Smooth muscle cell (in vitro differentiated cells): ENCODE measurements around the gene ATP1A2. TPM values are rescaled to one million over a fixed set of nuclear protein-coding genes. Genes with fewer than 3 reads are reported as not detected.

Experiments
- DNase-seq: peaks from one replicate; lab custom pipeline; 2025; ENCODE audit not compliant: unreplicated experiment; lab: John Stamatoyannopoulos, UW
- H2AFZ ChIP-seq: fragments of 200-600 bp; sonication (generic); 2 replicates; pipeline ENCODE4 v1.6.0; 2016; ENCODE audit warnings: antibody characterized with exemption, low read depth, mild to moderate bottlenecking
- H3F3A ChIP-seq: fragments of 200-600 bp; sonication (generic); 2 replicates; pipeline ENCODE4 v1.6.0; 2017; ENCODE audit warnings: antibody characterized with exemption, low read depth
- H3K27ac ChIP-seq: fragments of 200-600 bp; sonication (generic); 2 replicates; pipeline ENCODE4 v1.5.1; 2016; ENCODE audit warnings: low read depth, mild to moderate bottlenecking
- H3K27me3 ChIP-seq: fragments of 200-600 bp; sonication (generic); 2 replicates; pipeline ENCODE4 v1.6.1; 2016; ENCODE audit warnings: low read depth, mild to moderate bottlenecking
- H3K36me3 ChIP-seq: fragments of 200-600 bp; sonication (generic); 2 replicates; pipeline ENCODE4 v1.5.1; 2016; ENCODE audit warnings: low read depth
- H3K4me1 ChIP-seq: fragments of 200-600 bp; sonication (generic); 2 replicates; pipeline ENCODE4 v1.5.1; 2016; ENCODE audit warnings: low read depth
- H3K4me2 ChIP-seq: fragments of 200-600 bp; sonication (generic); 2 replicates; pipeline ENCODE4 v1.6.0; 2016; ENCODE audit warnings: mild to moderate bottlenecking
- H3K4me3 ChIP-seq: fragments of 200-600 bp; sonication (generic); 2 replicates; pipeline ENCODE4 v1.5.1; 2016; ENCODE audit warnings: mild to moderate bottlenecking
- H3K79me2 ChIP-seq: fragments of 200-600 bp; sonication (generic); 2 replicates; pipeline ENCODE4 v1.6.0; 2016; ENCODE audit warnings: low read depth, mild to moderate bottlenecking
- H3K9ac ChIP-seq: fragments of 200-600 bp; sonication (generic); 2 replicates; pipeline ENCODE4 v1.6.0; 2016; ENCODE audit warnings: low read depth
- H3K9me3 ChIP-seq: fragments of 200-600 bp; sonication (generic); replicated peaks from 2 replicates; pipeline ENCODE4 v1.5.1; 2016; ENCODE audit warnings: low read depth
- H4K20me1 ChIP-seq: fragments of 200-600 bp; sonication (generic); 2 replicates; pipeline ENCODE4 v1.6.0; 2016; ENCODE audit warnings: low read depth
- WGBS: methylation state at CpG from one replicate; pipeline ENCODE4 v1.1.7; 2016; ENCODE audit warnings: low lambda C conversion rate; 5-methylcytosine and 5-hydroxymethylcytosine counted together
- polyA plus RNA-seq: library from polyadenylated mRNA; unstranded; fragments of >200 nt; fragmentation: Nextera tagmentation; extraction: Ambion mirVana; gene quantifications from 2 replicates; pipeline ENCODE4 v1.2.1, GENCODE V29; 2016
- total RNA-seq: library from RNA; depleted of rRNA; stranded (reverse); fragments of >200 nt; gene quantifications from 2 replicates; pipeline ENCODE4 v1.2.3, GENCODE V29; 2014
- TF ChIP-seq, protein P1 (sequence below): fragments of 200-600 bp; sonication (generic); IDR thresholded peaks from 2 replicates; pipeline ENCODE4 v1.5.1; 2017; ENCODE audit warnings: borderline replicate concordance, mild to moderate bottlenecking, antibody characterized with exemption; ENCODE audit not compliant: insufficient read depth, poor library complexity, severe bottlenecking

Gene ATP1A2
- total and polyA plus RNA-seq, 2 experiments from 2014 or later: not detected

DNA sequence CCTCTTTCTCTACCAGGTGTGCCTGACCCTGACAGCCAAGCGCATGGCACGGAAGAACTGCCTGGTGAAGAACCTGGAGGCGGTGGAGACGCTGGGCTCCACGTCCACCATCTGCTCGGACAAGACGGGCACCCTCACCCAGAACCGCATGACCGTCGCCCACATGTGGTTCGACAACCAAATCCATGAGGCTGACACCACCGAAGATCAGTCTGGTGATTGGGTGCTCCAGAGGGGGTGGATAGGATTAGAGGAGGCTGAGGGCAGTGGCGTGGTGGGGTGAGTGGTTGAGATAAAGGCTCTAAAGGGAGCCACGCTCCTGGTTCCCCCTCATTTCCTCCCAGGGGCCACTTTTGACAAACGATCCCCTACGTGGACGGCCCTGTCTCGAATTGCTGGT lies 13.1 kb downstream of the ATP1A2 start:
- Histone ChIP-seq H3K36me3 (no peaks in the 10 kb centered on the region), H3F3A (no peaks in the 10 kb centered on the region), H3K9me3 (no peaks in the 10 kb centered on the region), H3K79me2 (no peaks in the 10 kb centered on the region), H3K4me2 (no peak overlapping the region), H3K4me1 (no peaks in the 10 kb centered on the region), H4K20me1 (no peaks in the 10 kb centered on the region), H3K27me3 (no peaks in the 10 kb centered on the region), H2AFZ (no peak overlapping the region), H3K27ac (no peak overlapping the region), H3K9ac (no peak overlapping the region), H3K4me3 (no peak overlapping the region)
- WGBS: 90% methylated on average over 18 of the region's 18 CpGs
- TF ChIP-seq, protein P1, sequence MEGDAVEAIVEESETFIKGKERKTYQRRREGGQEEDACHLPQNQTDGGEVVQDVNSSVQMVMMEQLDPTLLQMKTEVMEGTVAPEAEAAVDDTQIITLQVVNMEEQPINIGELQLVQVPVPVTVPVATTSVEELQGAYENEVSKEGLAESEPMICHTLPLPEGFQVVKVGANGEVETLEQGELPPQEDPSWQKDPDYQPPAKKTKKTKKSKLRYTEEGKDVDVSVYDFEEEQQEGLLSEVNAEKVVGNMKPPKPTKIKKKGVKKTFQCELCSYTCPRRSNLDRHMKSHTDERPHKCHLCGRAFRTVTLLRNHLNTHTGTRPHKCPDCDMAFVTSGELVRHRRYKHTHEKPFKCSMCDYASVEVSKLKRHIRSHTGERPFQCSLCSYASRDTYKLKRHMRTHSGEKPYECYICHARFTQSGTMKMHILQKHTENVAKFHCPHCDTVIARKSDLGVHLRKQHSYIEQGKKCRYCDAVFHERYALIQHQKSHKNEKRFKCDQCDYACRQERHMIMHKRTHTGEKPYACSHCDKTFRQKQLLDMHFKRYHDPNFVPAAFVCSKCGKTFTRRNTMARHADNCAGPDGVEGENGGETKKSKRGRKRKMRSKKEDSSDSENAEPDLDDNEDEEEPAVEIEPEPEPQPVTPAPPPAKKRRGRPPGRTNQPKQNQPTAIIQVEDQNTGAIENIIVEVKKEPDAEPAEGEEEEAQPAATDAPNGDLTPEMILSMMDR: no peak
- no peak for DNase-seq

DNA sequence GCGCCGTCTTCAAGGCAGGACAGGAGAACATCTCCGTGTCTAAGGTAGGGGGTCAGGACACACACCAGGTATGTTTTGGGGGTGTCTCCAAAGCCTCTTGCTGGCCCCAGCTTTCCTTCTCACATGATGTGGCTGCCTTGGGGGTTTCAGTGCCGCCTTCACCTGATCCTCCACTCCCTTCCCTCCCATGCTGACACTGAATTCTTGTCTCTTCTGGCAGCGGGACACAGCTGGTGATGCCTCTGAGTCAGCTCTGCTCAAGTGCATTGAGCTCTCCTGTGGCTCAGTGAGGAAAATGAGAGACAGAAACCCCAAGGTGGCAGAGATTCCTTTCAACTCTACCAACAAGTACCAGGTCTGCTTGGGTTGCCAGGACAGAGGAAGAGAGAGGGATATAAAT lies 13.5 kb downstream of the ATP1A2 start:
- H3F3A ChIP-seq: no peaks in the 10 kb centered on the region
- no peak for DNase-seq
- no peak overlapping the region for H2AFZ ChIP-seq
- WGBS: 80% methylated on average over 5 of the region's 5 CpGs
- H4K20me1 ChIP-seq: no peaks in the 10 kb centered on the region
- no peak overlapping the region for H3K27ac ChIP-seq
- TF ChIP-seq, protein P1: no peak
- H3K79me2 ChIP-seq: no peaks in the 10 kb centered on the region
- H3K36me3 ChIP-seq: no peaks in the 10 kb centered on the region
- H3K4me1 ChIP-seq: no peaks in the 10 kb centered on the region
- no peak overlapping the region for H3K9ac ChIP-seq
- H3K4me3 ChIP-seq: no peak overlapping the region
- no peaks in the 10 kb centered on the region for H3K27me3 ChIP-seq
- no peaks in the 10 kb centered on the region for H3K9me3 ChIP-seq
- no peak overlapping the region for H3K4me2 ChIP-seq

DNA sequence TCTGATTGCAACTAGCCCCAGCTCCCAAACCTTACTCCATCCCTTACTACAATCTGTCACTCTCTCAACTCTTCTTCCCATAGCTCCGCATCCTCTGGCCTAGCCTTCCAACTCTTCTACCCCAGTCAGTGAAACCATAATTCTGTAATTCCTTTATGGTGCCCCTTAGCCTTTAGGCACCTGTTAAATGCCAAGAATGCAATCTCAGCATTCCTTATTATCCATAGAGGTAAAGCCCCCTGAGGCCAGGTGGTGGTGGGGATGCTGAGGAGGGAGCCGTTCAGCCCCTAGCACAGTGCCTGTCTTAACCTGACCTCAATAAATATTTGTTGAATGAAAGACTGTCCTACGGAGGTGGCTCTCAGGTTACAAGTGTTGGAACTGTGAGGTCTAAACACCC lies 14.0 kb downstream of the ATP1A2 start:
- no peak for DNase-seq
- Histone ChIP-seq H3K36me3 (no peaks in the 10 kb centered on the region), H4K20me1 (no peaks in the 10 kb centered on the region), H3K27me3 (no peaks in the 10 kb centered on the region), H3K27ac (no peak overlapping the region), H3F3A (no peaks in the 10 kb centered on the region), H3K9ac (no peak overlapping the region), H3K79me2 (no peaks in the 10 kb centered on the region), H3K4me2 (no peak overlapping the region), H3K4me3 (no peak overlapping the region), H3K9me3 (no peaks in the 10 kb centered on the region), H2AFZ (no peak overlapping the region), H3K4me1 (no peaks in the 10 kb centered on the region)
- 91% methylated on average over 3 of the region's 3 CpGs for WGBS
- TF ChIP-seq, protein P1: no peak

DNA sequence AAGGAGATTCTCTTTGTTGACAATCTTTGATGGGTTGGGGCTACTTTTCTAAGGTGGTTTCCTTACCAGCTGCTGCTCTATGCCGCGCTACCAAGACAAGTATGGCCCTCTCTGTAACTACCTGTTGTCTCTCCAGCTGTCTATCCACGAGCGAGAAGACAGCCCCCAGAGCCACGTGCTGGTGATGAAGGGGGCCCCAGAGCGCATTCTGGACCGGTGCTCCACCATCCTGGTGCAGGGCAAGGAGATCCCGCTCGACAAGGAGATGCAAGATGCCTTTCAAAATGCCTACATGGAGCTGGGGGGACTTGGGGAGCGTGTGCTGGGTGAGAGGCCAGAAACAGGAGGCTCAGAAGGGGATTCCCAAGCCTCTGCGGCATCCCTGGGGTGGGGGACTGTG lies 14.4 kb downstream of the ATP1A2 start:
- Histone ChIP-seq H3K9me3 (no peaks in the 10 kb centered on the region), H3K27ac (no peak overlapping the region), H3K9ac (no peak overlapping the region), H3K79me2 (no peaks in the 10 kb centered on the region), H3K4me1 (no peaks in the 10 kb centered on the region), H2AFZ (no peak overlapping the region), H3K36me3 (no peaks in the 10 kb centered on the region), H3K27me3 (no peaks in the 10 kb centered on the region), H3K4me2 (no peak overlapping the region), H3F3A (no peaks in the 10 kb centered on the region), H3K4me3 (no peak overlapping the region), H4K20me1 (no peaks in the 10 kb centered on the region)
- 97% methylated on average over 11 of the region's 11 CpGs for WGBS
- TF ChIP-seq, protein P1: no peak
- DNase-seq: no peak
